Liver (tissue), 9 donors: ENCODE results near the gene REXO5. TPM values are rescaled to one million over a fixed set of nuclear protein-coding genes. Genes with fewer than 3 reads are reported as not detected.

Experiments used
- DNase-seq: peaks from one replicate; pipeline ENCODE4 v3.0.0-alpha.2; 2017; ENCODE audit warnings: low spot score
- H3K27ac ChIP-seq, 2 donors: one replicate each; pipeline ENCODE4 v1.7.0; 2013; ENCODE audit warnings: inconsistent platforms in 2 of 2, low read length in 2 of 2, control low read depth in 1 of 2, low read depth in 1 of 2, mild to moderate bottlenecking in 1 of 2
- H3K27me3 ChIP-seq, 4 donors: one replicate each; pipeline versions ENCODE4 v1.6.1 to v1.7.0; 2013; ENCODE audit warnings: low read length in 3 of 4, inconsistent platforms in 1 of 4, mild to moderate bottlenecking in 1 of 4, moderate library complexity in 1 of 4; ENCODE audit not compliant: control insufficient read depth in 4 of 4, insufficient read depth in 4 of 4
- H3K36me3 ChIP-seq, 4 donors: one replicate each; pipeline versions ENCODE4 v1.6.1 to v1.7.0; 2013; ENCODE audit warnings: low read length in 3 of 4, mild to moderate bottlenecking in 3 of 4, low read depth in 1 of 4, moderate library complexity in 1 of 4; ENCODE audit not compliant: control insufficient read depth in 4 of 4, insufficient read depth in 3 of 4
- H3K4me1 ChIP-seq, 4 donors: one replicate each; pipeline versions ENCODE4 v1.6.1 to v1.7.0; 2013; ENCODE audit warnings: low read length in 3 of 4, mild to moderate bottlenecking in 3 of 4, moderate library complexity in 1 of 4; ENCODE audit not compliant: control insufficient read depth in 4 of 4, insufficient read depth in 4 of 4
- H3K4me3 ChIP-seq, 3 donors: one replicate each; pipeline versions ENCODE4 v1.6.1 to v1.7.0; 2013; ENCODE audit warnings: low read length in 3 of 3, control low read depth in 1 of 3, low read depth in 1 of 3, mild to moderate bottlenecking in 1 of 3
- H3K9ac ChIP-seq, 2 donors: one replicate each; pipeline ENCODE4 v1.7.0; 2013; ENCODE audit warnings: low read length in 2 of 2, mild to moderate bottlenecking in 2 of 2, moderate library complexity in 2 of 2, control low read depth in 1 of 2, low read depth in 1 of 2
- H3K9me3 ChIP-seq, 4 donors: one replicate each; pipeline versions ENCODE4 v1.6.1 to v1.7.0; 2013; ENCODE audit warnings: low read length in 3 of 4; ENCODE audit not compliant: control insufficient read depth in 4 of 4
- EGR1 ChIP-seq, 2 donors: IDR thresholded peaks; 2 replicates each; pipeline ENCODE4 v1.6.1; 2016 to 2018; ENCODE audit warnings: antibody characterized with exemption in 2 of 2, low read depth in 2 of 2
- FOXA2 ChIP-seq: IDR thresholded peaks from 2 replicates; pipeline ENCODE4 v1.6.1; 2016; ENCODE audit warnings: antibody characterized with exemption
- GABPA ChIP-seq, 2 donors: IDR thresholded peaks in 1 of 2; conservative IDR thresholded peaks in 1 of 2; 2 replicates each; pipeline ENCODE4 v1.6.1; 2016; ENCODE audit warnings: antibody characterized with exemption in 2 of 2, mild to moderate bottlenecking in 1 of 2, moderate library complexity in 1 of 2
- HNF4A ChIP-seq, 2 donors: conservative IDR thresholded peaks; 2 replicates each; pipeline ENCODE4 v1.6.1; 2016; ENCODE audit warnings: antibody characterized with exemption in 2 of 2, mild to moderate bottlenecking in 2 of 2
- HNF4G ChIP-seq: IDR thresholded peaks from 2 replicates; pipeline ENCODE4 v1.6.1; 2016; ENCODE audit warnings: antibody characterized with exemption
- JUND ChIP-seq, 2 donors: IDR thresholded peaks; 2 replicates each; pipeline ENCODE4 v1.6.1; 2016; ENCODE audit warnings: antibody characterized with exemption in 2 of 2
- NR2F2 ChIP-seq: IDR thresholded peaks from 2 replicates; pipeline ENCODE4 v1.6.1; 2016; ENCODE audit warnings: antibody characterized with exemption
- RAD21 ChIP-seq, 2 donors: IDR thresholded peaks; 2 replicates each; pipeline ENCODE4 v1.6.1; 2016; ENCODE audit warnings: antibody characterized with exemption in 2 of 2, mild to moderate bottlenecking in 2 of 2
- REST ChIP-seq: IDR thresholded peaks from 2 replicates; pipeline ENCODE4 v1.6.1; 2016; ENCODE audit warnings: antibody characterized with exemption, mild to moderate bottlenecking
- SP1 ChIP-seq: IDR thresholded peaks from 2 replicates; pipeline ENCODE4 v1.6.1; 2018; ENCODE audit warnings: antibody characterized with exemption, mild to moderate bottlenecking
- TAF1 ChIP-seq: conservative IDR thresholded peaks from 2 replicates; pipeline ENCODE4 v1.6.1; 2016; ENCODE audit warnings: antibody characterized with exemption, mild to moderate bottlenecking
- YY1 ChIP-seq: IDR thresholded peaks from 2 replicates; pipeline ENCODE4 v1.6.1; 2016; ENCODE audit warnings: antibody characterized with exemption, mild to moderate bottlenecking
- WGBS: extraction: QIAGEN DNeasy Blood & Tissue Kit; methylation state at CpG from one replicate; pipeline ENCODE4 v1.1.7; 2013; 5-methylcytosine and 5-hydroxymethylcytosine counted together
- polyA plus RNA-seq, 2 donors: library from polyadenylated mRNA; stranded (reverse) in 1 of 2; unstranded in 1 of 2; fragments of 200-250 nt in 1 of 2; fragments of >200 nt in 1 of 2; fragmentation: Nextera tagmentation in 1 of 2; extraction: Ambion mirVana in 1 of 2; gene quantifications; one replicate each; pipeline versions ENCODE4 v1.2.1 to v1.2.3, GENCODE V29; 2013 to 2015
- total RNA-seq, 2 donors: library from RNA; depleted of rRNA; stranded (reverse); fragments of >200 nt; gene quantifications; one replicate each; pipeline ENCODE4 v1.2.3, GENCODE V29; 2014
- TF ChIP-seq, protein P1 (sequence below): fragments of 150-350 bp; IDR thresholded peaks from 2 replicates; pipeline ENCODE4 v1.5.1; 2017; ENCODE audit warnings: improper control_type of control experiment, low read depth, low read length; ENCODE audit not compliant: missing input control
- TF ChIP-seq, protein P2 (sequence below): IDR thresholded peaks from 2 replicates; pipeline ENCODE4 v1.6.1; 2016; ENCODE audit warnings: antibody characterized with exemption
- donor health status: healthy.
- donor health status: healthy.
- donor health status: healthy.
- donor health status: healthy.
- donor health status: healthy.

The REXO5 gene
- total and polyA plus RNA-seq, 4 donors, result 0.83 to 10.6 (median 1.8) TPM

- TF ChIP-seq NR2F2 (no peak), SP1 (no peak), FOXA2 (no peak), YY1 (no peak), RAD21 (IDR thresholded peaks at IDR 0.05) (no peak), JUND (IDR thresholded peaks at IDR 0.05) (no peak)
- TF ChIP-seq, protein P1, sequence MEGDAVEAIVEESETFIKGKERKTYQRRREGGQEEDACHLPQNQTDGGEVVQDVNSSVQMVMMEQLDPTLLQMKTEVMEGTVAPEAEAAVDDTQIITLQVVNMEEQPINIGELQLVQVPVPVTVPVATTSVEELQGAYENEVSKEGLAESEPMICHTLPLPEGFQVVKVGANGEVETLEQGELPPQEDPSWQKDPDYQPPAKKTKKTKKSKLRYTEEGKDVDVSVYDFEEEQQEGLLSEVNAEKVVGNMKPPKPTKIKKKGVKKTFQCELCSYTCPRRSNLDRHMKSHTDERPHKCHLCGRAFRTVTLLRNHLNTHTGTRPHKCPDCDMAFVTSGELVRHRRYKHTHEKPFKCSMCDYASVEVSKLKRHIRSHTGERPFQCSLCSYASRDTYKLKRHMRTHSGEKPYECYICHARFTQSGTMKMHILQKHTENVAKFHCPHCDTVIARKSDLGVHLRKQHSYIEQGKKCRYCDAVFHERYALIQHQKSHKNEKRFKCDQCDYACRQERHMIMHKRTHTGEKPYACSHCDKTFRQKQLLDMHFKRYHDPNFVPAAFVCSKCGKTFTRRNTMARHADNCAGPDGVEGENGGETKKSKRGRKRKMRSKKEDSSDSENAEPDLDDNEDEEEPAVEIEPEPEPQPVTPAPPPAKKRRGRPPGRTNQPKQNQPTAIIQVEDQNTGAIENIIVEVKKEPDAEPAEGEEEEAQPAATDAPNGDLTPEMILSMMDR, result no peak
- no peak for DNase-seq
- Histone ChIP-seq H3K4me1 (no peaks in the 10 kb centered on the region), H3K27me3 (no peaks in the 10 kb centered on the region), H3K36me3 (no peaks in the 10 kb centered on the region), H3K9me3 (no peaks in the 10 kb centered on the region), H3K9ac (no peak overlapping the region), H3K4me3 (no peak overlapping the region), H3K27ac (no peak overlapping the region)
- WGBS, result 88% methylated on average over 4 of the region's 4 CpGs
Observed at GRCh38 chr16:20814784-20815183, 8.5 kb downstream of the REXO5 start.

GRCh38 chr16:20818929-20819585 is 12.7 kb downstream of the REXO5 start:
- H3K27ac ChIP-seq, result no peak overlapping the region
- DNase-seq, result no peak
- H3K4me1 ChIP-seq, result no peaks in the 10 kb centered on the region
- H3K9ac ChIP-seq, result no peak overlapping the region
- no peak overlapping the region for H3K4me3 ChIP-seq
- H3K27me3 ChIP-seq, result no peaks in the 10 kb centered on the region
- H3K36me3 ChIP-seq, result no peaks in the 10 kb centered on the region
- TF ChIP-seq HNF4G (no peak), HNF4A (conservative IDR thresholded peaks at IDR 0.05) (no peak), GABPA (IDR thresholded peaks at IDR 0.05 in 1 of 2, conservative IDR thresholded peaks at IDR 0.05 in 1 of 2) (no peak), TAF1 (no peak), REST (no peak), EGR1 (IDR thresholded peaks at IDR 0.05; ENCODE audit: low read depth in 2 of 2) (no peak)
- TF ChIP-seq, protein P1, result no peak
- TF ChIP-seq, protein P2, sequence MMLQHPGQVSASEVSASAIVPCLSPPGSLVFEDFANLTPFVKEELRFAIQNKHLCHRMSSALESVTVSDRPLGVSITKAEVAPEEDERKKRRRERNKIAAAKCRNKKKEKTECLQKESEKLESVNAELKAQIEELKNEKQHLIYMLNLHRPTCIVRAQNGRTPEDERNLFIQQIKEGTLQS, result no peak
- 98% methylated on average over 4 of the region's 4 CpGs for WGBS
- no peaks in the 10 kb centered on the region for H3K9me3 ChIP-seq
